ENCODE data around the gene CFAP92.

The CFAP92 gene

GRCh38 chr3:128910006-128910405 is 83.9 kb downstream of the CFAP92 start:
- Histone ChIP-seq H3K56ac (ENCODE audit: low read length) (no peak overlapping the region), H3K4me1 (ENCODE audit: control insufficient read depth, low read depth, low read length) (no peaks in the 10 kb centered on the region), H3K4ac (ENCODE audit: low read depth, low read length) (no peak overlapping the region), H2BK120ac (ENCODE audit: low read depth, low read length) (no peak overlapping the region), H3K23ac (ENCODE audit: low read length) (no peak overlapping the region), H3K79me1 (ENCODE audit: low read length) (no peaks in the 10 kb centered on the region), H3K4me3 (ENCODE audit: low read length) (no peak overlapping the region), H3K9ac (ENCODE audit: low read length) (no peak overlapping the region), H2BK5ac (ENCODE audit: low read length) (no peak overlapping the region), H3K18ac (ENCODE audit: low read length) (no peak overlapping the region), H2BK15ac (replicated peaks; ENCODE audit: low read depth) (no peak overlapping the region), H4K8ac (ENCODE audit: low read depth, low read length) (no peak overlapping the region), H3K27me3 (ENCODE audit: insufficient read depth, low read length, poor library complexity) (no peaks in the 10 kb centered on the region), H3K79me2 (ENCODE audit: control insufficient read depth, insufficient read depth, low read length) (no peaks in the 10 kb centered on the region), H3K27ac (ENCODE audit: low read depth, low read length) (no peak overlapping the region), H2AK5ac (ENCODE audit: low read length) (no peak overlapping the region), H4K5ac (ENCODE audit: low read length) (no peak overlapping the region), H3K36me3 (ENCODE audit: control insufficient read depth, insufficient read depth, low read length) (peaks cover 24% of the 10 kb centered on the region), H3K4me2 (ENCODE audit: low read length) (no peak overlapping the region)
- WGBS (ENCODE audit: extremely low coverage, insufficient coverage, low lambda C conversion rate): no CpG with 5 or more reads among the region's 13 CpGs
- no peak for DNase-seq

GRCh38 chr3:128908951-128909350 is 84.9 kb downstream of the CFAP92 start:
- Histone ChIP-seq H2AK5ac (ENCODE audit: low read length) (no peak overlapping the region), H4K8ac (ENCODE audit: low read depth, low read length) (no peak overlapping the region), H3K4ac (ENCODE audit: low read depth, low read length) (no peak overlapping the region), H3K18ac (ENCODE audit: low read length) (no peak overlapping the region), H2BK120ac (ENCODE audit: low read depth, low read length) (no peak overlapping the region), H3K36me3 (ENCODE audit: control insufficient read depth, insufficient read depth, low read length) (peaks cover 21% of the 10 kb centered on the region), H3K9ac (ENCODE audit: low read length) (no peak overlapping the region), H3K23ac (ENCODE audit: low read length) (no peak overlapping the region), H3K4me2 (ENCODE audit: low read length) (no peak overlapping the region), H3K27ac (ENCODE audit: low read depth, low read length) (no peak overlapping the region), H4K5ac (ENCODE audit: low read length) (no peak overlapping the region), H3K27me3 (ENCODE audit: insufficient read depth, low read length, poor library complexity) (no peaks in the 10 kb centered on the region), H3K79me2 (ENCODE audit: control insufficient read depth, insufficient read depth, low read length) (no peaks in the 10 kb centered on the region), H3K79me1 (ENCODE audit: low read length) (no peaks in the 10 kb centered on the region), H3K4me3 (ENCODE audit: low read length) (no peak overlapping the region), H2BK5ac (ENCODE audit: low read length) (no peak overlapping the region), H3K4me1 (ENCODE audit: control insufficient read depth, low read depth, low read length) (no peaks in the 10 kb centered on the region), H2BK15ac (replicated peaks; ENCODE audit: low read depth) (no peak overlapping the region), H3K56ac (ENCODE audit: low read length) (no peak overlapping the region)
- DNase-seq: no peak
- WGBS (ENCODE audit: extremely low coverage, insufficient coverage, low lambda C conversion rate): no CpG with 5 or more reads among the region's 6 CpGs

GRCh38 chr3:128907706-128908445 is 86.0 kb downstream of the CFAP92 start:
- Histone ChIP-seq H3K56ac (ENCODE audit: low read length) (no peak overlapping the region), H2BK5ac (ENCODE audit: low read length) (no peak overlapping the region), H3K36me3 (ENCODE audit: control insufficient read depth, insufficient read depth, low read length) (peaks cover 15% of the 10 kb centered on the region), H3K27me3 (ENCODE audit: insufficient read depth, low read length, poor library complexity) (no peaks in the 10 kb centered on the region), H3K4me2 (ENCODE audit: low read length) (no peak overlapping the region), H3K79me2 (ENCODE audit: control insufficient read depth, insufficient read depth, low read length) (no peaks in the 10 kb centered on the region), H3K9ac (ENCODE audit: low read length) (no peak overlapping the region), H3K4me3 (ENCODE audit: low read length) (no peak overlapping the region), H2AK5ac (ENCODE audit: low read length) (no peak overlapping the region), H4K5ac (ENCODE audit: low read length) (no peak overlapping the region), H3K4ac (ENCODE audit: low read depth, low read length) (no peak overlapping the region), H3K79me1 (ENCODE audit: low read length) (no peaks in the 10 kb centered on the region), H3K18ac (ENCODE audit: low read length) (no peak overlapping the region), H2BK15ac (replicated peaks; ENCODE audit: low read depth) (no peak overlapping the region), H4K8ac (ENCODE audit: low read depth, low read length) (no peak overlapping the region), H2BK120ac (ENCODE audit: low read depth, low read length) (no peak overlapping the region), H3K4me1 (ENCODE audit: control insufficient read depth, low read depth, low read length) (no peaks in the 10 kb centered on the region), H3K23ac (ENCODE audit: low read length) (no peak overlapping the region), H3K27ac (ENCODE audit: low read depth, low read length) (no peak overlapping the region)
- no CpG with 5 or more reads among the region's 15 CpGs for WGBS (ENCODE audit: extremely low coverage, insufficient coverage, low lambda C conversion rate)
- no peak for DNase-seq

- no peaks in the 10 kb centered on the region for H3K4me1 ChIP-seq (ENCODE audit: control insufficient read depth, low read depth, low read length)
- no peak overlapping the region for H3K4me2 ChIP-seq (ENCODE audit: low read length)
- H3K4ac ChIP-seq (ENCODE audit: low read depth, low read length): no peak overlapping the region
- no peak overlapping the region for H4K5ac ChIP-seq (ENCODE audit: low read length)
- H4K8ac ChIP-seq (ENCODE audit: low read depth, low read length): no peak overlapping the region
- no peak overlapping the region for H2BK120ac ChIP-seq (ENCODE audit: low read depth, low read length)
- H3K79me1 ChIP-seq (ENCODE audit: low read length): no peaks in the 10 kb centered on the region
- no peak for DNase-seq
- peaks cover 11% of the 10 kb centered on the region for H3K36me3 ChIP-seq (ENCODE audit: control insufficient read depth, insufficient read depth, low read length)
- no CpG with 5 or more reads among the region's 7 CpGs for WGBS (ENCODE audit: extremely low coverage, insufficient coverage, low lambda C conversion rate)
- H3K18ac ChIP-seq (ENCODE audit: low read length): no peak overlapping the region
- no peak overlapping the region for H3K56ac ChIP-seq (ENCODE audit: low read length)
- no peak overlapping the region for H2BK15ac ChIP-seq (replicated peaks; ENCODE audit: low read depth)
- no peak overlapping the region for H3K27ac ChIP-seq (ENCODE audit: low read depth, low read length)
- H3K27me3 ChIP-seq (ENCODE audit: insufficient read depth, low read length, poor library complexity): no peaks in the 10 kb centered on the region
- no peak overlapping the region for H2BK5ac ChIP-seq (ENCODE audit: low read length)
- no peak overlapping the region for H2AK5ac ChIP-seq (ENCODE audit: low read length)
- no peaks in the 10 kb centered on the region for H3K79me2 ChIP-seq (ENCODE audit: control insufficient read depth, insufficient read depth, low read length)
- H3K9ac ChIP-seq (ENCODE audit: low read length): no peak overlapping the region
- H3K23ac ChIP-seq (ENCODE audit: low read length): no peak overlapping the region
- H3K4me3 ChIP-seq (ENCODE audit: low read length): no peak overlapping the region
Observed at GRCh38 chr3:128906804-128907525, 86.9 kb downstream of the CFAP92 start.

- Histone ChIP-seq H3K79me2 (ENCODE audit: control insufficient read depth, insufficient read depth, low read length) (no peaks in the 10 kb centered on the region), H3K56ac (ENCODE audit: low read length) (no peak overlapping the region), H3K9ac (ENCODE audit: low read length) (no peak overlapping the region), H3K79me1 (ENCODE audit: low read length) (no peaks in the 10 kb centered on the region), H3K4me3 (ENCODE audit: low read length) (no peak overlapping the region), H4K5ac (ENCODE audit: low read length) (no peak overlapping the region), H2BK15ac (replicated peaks; ENCODE audit: low read depth) (no peak overlapping the region), H3K4ac (ENCODE audit: low read depth, low read length) (no peak overlapping the region), H2AK5ac (ENCODE audit: low read length) (no peak overlapping the region), H2BK5ac (ENCODE audit: low read length) (no peak overlapping the region), H2BK120ac (ENCODE audit: low read depth, low read length) (no peak overlapping the region), H3K23ac (ENCODE audit: low read length) (no peak overlapping the region), H3K36me3 (ENCODE audit: control insufficient read depth, insufficient read depth, low read length) (peaks cover 9% of the 10 kb centered on the region), H3K4me1 (ENCODE audit: control insufficient read depth, low read depth, low read length) (no peaks in the 10 kb centered on the region), H4K8ac (ENCODE audit: low read depth, low read length) (no peak overlapping the region), H3K27ac (ENCODE audit: low read depth, low read length) (no peak overlapping the region), H3K18ac (ENCODE audit: low read length) (no peak overlapping the region), H3K4me2 (ENCODE audit: low read length) (no peak overlapping the region), H3K27me3 (ENCODE audit: insufficient read depth, low read length, poor library complexity) (no peaks in the 10 kb centered on the region)
- DNase-seq: no peak
- WGBS (ENCODE audit: extremely low coverage, insufficient coverage, low lambda C conversion rate): no CpG with 5 or more reads among the region's 25 CpGs
Observed at GRCh38 chr3:128906031-128906803, 87.7 kb downstream of the CFAP92 start.
